ENCODE results near the gene SLC34A1.
"Not testable (repeated sequence)": the region's sequence is repeated elsewhere in the genome, so short reads cannot be mapped to it uniquely, and the experiment has no call there.

The SLC34A1 gene

DNA sequence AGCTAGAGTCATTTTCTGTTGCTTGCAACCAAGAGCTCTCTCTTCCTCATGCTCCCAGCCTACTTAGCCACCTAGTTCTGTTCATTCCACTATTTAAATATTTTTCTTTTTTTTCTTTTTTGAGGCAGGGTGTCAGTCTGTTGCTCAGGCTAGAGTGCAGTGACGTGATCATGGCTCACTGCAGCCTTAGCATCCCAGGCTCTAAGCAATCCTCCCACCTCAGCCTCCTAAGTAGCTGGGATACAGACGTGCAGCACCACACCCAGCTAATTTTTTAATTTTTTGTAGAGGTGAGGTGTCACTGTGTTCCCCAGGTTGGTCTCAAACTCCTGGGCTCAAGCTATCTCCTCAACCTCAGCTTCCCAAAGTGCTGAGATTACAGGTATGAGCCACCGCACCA lies 30.2 kb downstream of the SLC34A1 start:
- no peak for FAIRE-seq

GRCh38 chr5:177417081-177417480 lies 32.8 kb downstream of the SLC34A1 start:
- not testable (repeated sequence) for FAIRE-seq

DNA sequence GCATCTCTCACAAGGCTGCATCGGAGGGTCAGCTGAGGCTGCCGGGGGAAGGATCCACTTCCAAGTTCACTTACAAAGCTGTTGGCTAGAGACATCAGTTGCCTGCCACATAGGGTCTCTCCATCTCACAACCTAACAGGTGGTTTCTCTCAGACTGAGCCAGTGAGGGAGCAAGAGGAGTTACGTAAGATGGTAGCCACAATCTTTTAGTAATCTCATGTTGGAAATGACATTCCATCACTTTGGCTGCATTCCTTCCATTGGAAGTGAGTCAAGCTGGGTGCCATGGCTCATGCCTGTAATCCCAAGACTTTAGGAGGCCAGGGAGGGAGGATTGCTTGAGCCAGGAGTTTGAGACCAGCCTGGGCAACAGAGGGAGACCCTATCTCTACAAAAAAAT lies 34.8 kb downstream of the SLC34A1 start:
- FAIRE-seq = no peak

GRCh38 chr5:177420472-177420871 lies 36.2 kb downstream of the SLC34A1 start:
- not testable (repeated sequence) for FAIRE-seq

DNA sequence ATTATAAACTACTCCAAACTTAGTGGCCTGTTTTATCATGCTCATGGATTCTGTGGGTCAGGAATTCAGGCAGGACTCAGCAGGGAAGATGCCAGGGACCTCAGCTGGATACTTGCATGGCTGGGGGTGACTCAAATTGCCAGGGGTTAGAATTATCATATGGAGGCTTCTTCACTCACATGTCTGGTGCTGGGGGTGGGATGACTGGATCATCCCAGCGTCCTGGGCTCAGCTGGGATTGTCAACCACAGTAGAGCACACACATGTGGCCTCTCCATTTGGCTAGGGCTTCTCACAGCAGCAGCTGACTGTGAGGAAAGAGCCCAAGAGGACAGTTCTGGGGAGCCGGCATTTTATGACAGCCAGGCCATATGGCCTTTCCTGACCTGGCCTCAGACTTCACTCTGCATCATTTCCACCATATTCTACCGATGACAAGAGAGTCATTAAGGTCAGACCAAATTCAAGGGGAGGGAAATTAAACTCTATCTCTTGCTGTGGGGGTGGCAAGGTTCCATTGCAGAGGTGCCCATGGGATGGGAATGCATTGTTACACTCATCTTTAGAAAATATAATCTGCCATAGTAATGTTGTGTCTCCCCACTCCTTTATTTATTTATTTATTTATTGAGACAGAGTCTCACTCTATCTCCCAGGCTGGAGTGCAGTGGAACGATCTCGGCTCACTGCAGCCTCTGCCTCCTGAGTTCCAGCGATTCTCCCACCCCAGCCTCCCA lies 37.0 kb downstream of the SLC34A1 start:
- no peak for FAIRE-seq

GRCh38 chr5:177423671-177424070 lies 39.4 kb downstream of the SLC34A1 start:
- FAIRE-seq = no peak

DNA sequence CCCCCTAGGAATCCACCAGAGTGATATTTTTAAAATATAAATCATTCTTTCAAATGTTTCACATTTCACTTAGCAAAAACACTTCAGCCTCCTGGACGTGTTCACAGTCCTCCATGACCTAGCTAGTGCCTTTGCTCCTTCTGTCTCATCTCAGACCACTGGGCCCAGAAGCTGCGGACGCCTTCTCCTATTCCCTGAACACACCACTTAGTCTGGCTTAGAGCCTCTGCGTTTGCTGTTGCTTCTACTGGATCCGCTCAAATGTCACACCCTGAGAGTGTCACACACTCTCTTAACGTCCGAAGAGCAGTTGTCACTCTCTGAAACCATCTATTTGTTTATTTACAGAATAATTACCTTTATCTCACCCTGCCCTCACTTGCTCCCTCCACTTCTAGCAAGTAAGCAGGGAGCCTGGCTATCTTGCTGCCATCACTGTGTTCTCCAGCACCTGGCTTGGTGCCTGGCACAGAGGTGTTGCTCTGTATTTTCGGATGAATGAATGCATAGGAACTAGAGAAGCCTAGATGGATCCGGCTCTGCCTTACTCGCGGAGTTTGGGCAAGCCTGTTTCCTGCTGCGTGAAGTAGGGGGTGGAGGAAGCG lies 41.1 kb downstream of the SLC34A1 start:
- no peak for FAIRE-seq

DNA sequence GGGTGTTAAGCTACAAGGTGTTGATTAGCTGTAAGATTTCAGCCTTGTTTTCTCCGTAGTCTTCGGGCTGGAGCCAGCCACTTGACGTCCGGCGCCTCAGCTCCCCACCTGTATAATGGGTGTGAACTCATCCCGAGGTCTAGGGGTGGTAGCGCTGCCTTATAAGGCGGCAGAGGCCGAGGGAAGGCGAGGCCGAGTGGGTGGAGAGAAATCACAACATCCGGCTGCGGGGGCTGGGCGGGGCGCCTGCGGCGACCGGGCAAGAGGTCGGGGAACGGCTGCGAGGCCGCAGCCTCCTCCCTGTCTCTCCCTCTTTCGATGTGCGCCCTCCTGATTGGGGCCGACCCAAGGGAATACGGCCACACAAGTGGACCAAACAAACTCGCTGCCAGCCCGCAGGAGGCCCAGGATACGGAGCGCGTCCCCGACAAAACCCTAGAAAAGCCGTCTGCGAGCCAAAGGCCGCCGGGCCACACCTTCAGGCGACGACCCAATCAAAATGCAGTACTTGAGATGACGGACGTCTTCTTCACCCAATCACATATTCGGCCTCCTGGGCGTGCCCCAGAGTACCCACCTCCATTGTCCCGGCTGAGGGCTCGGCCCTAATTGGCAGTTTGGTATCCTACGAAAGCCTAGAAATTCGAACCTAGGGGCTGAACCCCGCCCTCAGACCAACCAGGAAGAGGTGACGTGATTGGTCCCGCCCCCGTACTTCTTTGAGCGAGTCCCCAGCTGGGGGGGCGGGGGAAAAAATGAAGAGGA lies 41.7 kb downstream of the SLC34A1 start:
- FAIRE-seq = peak; percentile 99

GRCh38 chr5:177426566-177427210 lies 42.5 kb downstream of the SLC34A1 start, which contains the start of gene GRK6:
TSS of gene GRK6 (plus strand) at chr5:177426676. CDS start at chr5:177426846, 170 bp downstream.
- no peak for FAIRE-seq

DNA sequence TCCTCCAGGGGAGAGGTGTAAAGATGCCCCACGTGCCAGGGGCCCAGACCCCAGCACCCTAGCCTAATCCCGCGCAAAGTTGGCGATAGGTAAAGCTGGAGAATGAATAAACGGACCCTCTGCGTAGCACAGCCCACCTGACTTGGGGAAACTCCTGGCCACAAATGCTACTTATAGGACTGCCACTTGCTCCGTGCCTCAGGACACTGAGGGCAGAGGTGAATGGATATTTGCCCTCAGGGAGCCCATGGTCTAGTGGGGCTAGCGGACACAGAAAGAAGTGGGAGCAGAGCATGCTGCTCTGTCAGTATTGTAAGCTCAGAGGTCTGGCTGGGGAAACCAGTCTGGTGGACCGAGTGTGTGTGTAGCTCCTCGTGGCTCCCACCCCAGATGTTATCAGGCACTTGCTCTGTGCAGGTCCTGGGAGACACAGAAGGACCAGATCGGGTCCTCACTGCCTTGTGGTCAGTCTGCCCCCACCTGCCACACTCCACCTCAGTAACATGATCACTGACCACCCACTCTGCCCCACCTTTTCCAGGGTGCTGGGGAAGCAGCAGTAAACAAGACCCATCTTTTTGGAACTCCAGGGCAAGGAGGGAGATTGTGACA lies 43.1 kb downstream of the SLC34A1 start:
- FAIRE-seq = no peak

DNA sequence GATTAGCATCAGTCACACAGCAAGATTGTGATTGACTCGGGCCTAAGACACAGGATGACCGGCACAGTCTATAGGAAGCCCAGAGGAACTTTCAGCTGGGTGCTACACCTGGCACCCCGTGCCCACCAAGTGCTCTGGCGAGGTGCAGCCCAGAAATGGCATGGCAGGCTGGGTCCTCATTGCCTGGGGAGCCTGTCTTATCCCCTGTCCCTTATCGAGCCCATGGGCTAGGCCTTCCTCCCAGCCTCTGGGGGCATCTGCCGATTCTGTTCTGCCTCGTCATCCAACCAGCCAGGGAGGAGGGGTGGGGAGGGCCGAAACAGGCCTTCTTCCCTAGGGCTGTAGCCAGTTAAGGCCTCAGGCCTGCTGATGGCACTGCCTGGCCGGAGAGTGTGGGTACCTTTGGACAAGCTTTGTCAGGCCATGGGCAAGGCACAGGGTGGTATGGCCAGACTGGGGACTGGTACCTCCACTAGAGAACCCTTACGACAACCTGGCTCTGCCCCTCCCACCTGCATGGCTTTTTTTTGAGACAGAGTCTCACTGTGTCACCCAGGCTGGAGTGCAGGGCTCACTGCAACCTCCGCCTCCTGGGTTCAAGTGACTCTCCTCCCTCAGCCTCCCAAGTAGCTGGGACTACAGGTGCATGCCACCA lies 43.8 kb downstream of the SLC34A1 start:
- FAIRE-seq = no peak

GRCh38 chr5:177428574-177429217 lies 44.5 kb downstream of the SLC34A1 start:
- FAIRE-seq = no peak

- no peak for FAIRE-seq
Measured at GRCh38 chr5:177429248-177430040, 45.2 kb downstream of the SLC34A1 start.

GRCh38 chr5:177430140-177430951 lies 46.1 kb downstream of the SLC34A1 start:
- FAIRE-seq = no peak

GRCh38 chr5:177430972-177431316 lies 46.7 kb downstream of the SLC34A1 start:
- no peak for FAIRE-seq

DNA sequence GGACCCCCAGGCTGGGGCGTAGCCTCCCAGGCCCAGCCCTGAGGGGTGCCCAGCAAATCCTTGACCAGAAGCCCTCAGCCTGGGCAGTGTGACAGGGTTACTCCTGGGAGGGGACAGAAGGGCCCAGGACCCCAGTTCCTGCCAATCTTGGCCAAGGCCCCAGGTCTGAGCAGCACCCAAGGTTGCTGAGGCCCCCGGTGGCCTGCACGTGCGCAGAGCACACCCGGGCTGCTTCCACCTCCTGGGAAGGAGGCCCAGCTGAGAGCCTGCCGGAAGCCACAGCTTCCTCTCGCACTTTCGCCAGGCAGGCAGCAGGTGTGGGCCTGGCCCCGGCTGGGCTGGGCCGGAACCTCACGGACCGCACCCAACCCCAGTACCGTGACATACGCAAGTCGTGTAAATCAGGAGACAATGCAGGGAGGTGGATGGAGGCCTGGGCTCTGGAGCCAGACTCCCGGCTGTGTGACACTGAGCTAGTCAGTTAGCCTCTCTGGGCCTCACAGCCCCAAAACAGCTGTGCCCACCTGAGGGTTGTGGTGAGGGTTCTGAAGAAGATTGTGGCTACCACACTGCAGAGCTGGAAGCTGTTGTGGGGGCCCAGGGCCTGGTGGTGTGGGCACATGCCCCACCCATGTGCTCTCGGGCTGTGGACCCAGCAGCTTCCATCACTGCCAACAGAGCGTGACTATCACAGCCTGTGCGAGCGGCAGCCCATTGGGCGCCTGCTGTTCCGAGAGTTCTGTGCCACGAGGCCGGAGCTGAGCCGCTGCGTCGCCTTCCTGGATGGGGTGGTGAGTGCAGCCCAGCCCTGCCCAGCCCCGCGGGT lies 47.3 kb downstream of the SLC34A1 start:
- no peak for FAIRE-seq

DNA sequence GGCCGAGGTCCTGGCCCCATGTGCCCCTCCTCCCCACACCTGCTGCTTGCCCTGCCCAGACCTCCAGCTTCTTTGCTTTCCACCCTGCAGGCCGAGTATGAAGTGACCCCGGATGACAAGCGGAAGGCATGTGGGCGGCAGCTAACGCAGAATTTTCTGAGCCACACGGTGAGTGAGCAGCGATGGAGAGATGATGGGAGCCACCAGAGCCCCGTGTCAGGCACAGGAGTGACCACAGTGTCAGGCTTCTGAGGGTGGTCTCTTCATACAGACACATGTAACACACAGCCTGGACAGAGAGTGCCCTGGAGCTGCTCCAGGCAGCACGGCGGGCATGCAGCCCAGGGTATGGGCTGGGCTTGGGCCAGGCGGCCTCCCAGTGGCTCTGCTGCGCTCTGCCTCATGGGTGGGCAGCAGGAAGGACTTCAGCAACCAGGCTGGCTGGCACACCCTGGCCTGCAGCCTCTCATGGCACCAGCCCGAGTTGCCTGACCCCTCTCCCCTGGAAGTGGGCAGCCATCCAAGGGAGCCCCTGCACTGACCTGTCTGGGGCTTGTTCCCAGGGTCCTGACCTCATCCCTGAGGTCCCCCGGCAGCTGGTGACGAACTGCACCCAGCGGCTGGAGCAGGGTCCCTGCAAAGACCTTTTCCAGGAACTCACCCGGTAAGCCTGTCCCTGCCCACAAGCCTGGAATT lies 48.1 kb downstream of the SLC34A1 start:
- no peak for FAIRE-seq

- no peak for FAIRE-seq
Measured at GRCh38 chr5:177432839-177433657, 48.8 kb downstream of the SLC34A1 start.

Data from A204.1 (cell line).